22Rv1 (cell line): ENCODE results near the gene ERN1.

Experiments used
- CTCF ChIP-seq: fragments of 450-650 bp; IDR thresholded peaks from 2 replicates; pipeline ENCODE4 v1.5.1; 2017; ENCODE audit warnings: mild to moderate bottlenecking
- ZFX ChIP-seq: fragments of 450-650 bp; IDR thresholded peaks from 2 replicates; pipeline ENCODE4 v1.6.1; 2017; ENCODE audit warnings: antibody characterized with exemption, borderline replicate concordance

GRCh38 chr17:64084086-64084939, 45.6 kb downstream of the ERN1 start:
- TF ChIP-seq CTCF (no peak), ZFX (no peak)
